Neural cell (in vitro differentiated cells): ENCODE data around the gene ZFY. TPM values are rescaled to one million over a fixed set of nuclear protein-coding genes. Genes with fewer than 3 reads are reported as not detected.

Source experiments
- H2AFZ ChIP-seq: fragments of 200-600, 300-800 bp; sonication (generic), shearing (Covaris generic); 2 replicates; pipeline ENCODE4 v1.6.0; 2014; ENCODE audit warnings: low read depth, mild to moderate bottlenecking, antibody characterized with exemption, low read length, moderate library complexity
- H3F3A ChIP-seq: fragments of 200-600 bp; shearing (Covaris generic); 2 replicates; pipeline ENCODE4 v1.6.1; 2016; ENCODE audit warnings: mild to moderate bottlenecking, moderate library complexity, mixed read lengths, antibody characterized with exemption, low read length; ENCODE audit not compliant: insufficient read depth, poor library complexity, severe bottlenecking
- H3K27ac ChIP-seq: fragments of 200-600, 300-800 bp; sonication (generic), shearing (Covaris generic); 2 replicates; pipeline ENCODE4 v1.5.1; 2014; ENCODE audit warnings: mild to moderate bottlenecking, low read length, moderate library complexity
- H3K27me3 ChIP-seq: fragments of 300-800, 200-600 bp; sonication (generic), shearing (Covaris generic); 2 replicates; pipeline ENCODE4 v1.6.0; 2014; ENCODE audit warnings: mild to moderate bottlenecking, low read depth, low read length, moderate library complexity; ENCODE audit not compliant: insufficient read depth
- H3K36me3 ChIP-seq: fragments of 300-800, 200-600 bp; sonication (generic), shearing (Covaris generic); 2 replicates; pipeline ENCODE4 v1.5.1; 2014; ENCODE audit warnings: mild to moderate bottlenecking, antibody characterized with exemption, low read length, moderate library complexity; ENCODE audit not compliant: insufficient read depth
- H3K4me2 ChIP-seq: fragments of 300-800, 200-600 bp; sonication (generic), shearing (Covaris generic); 2 replicates; pipeline ENCODE4 v1.6.0; 2014; ENCODE audit warnings: mild to moderate bottlenecking, low read length
- H3K4me3 ChIP-seq: fragments of 300-800, 200-600 bp; sonication (generic), shearing (Covaris generic); 2 replicates; pipeline ENCODE4 v1.5.1; 2014; ENCODE audit warnings: mild to moderate bottlenecking, low read length, moderate library complexity
- H3K79me2 ChIP-seq: fragments of 200-600 bp; shearing (Covaris generic); replicated peaks from 2 replicates; pipeline ENCODE4 v1.6.0; 2014; ENCODE audit warnings: mild to moderate bottlenecking, low read length, moderate library complexity; ENCODE audit not compliant: insufficient read depth
- H3K9ac ChIP-seq: fragments of 300-800, 200-600 bp; sonication (generic), shearing (Covaris generic); 2 replicates; pipeline ENCODE4 v1.6.1; 2016; ENCODE audit warnings: mild to moderate bottlenecking, low read length, mixed read lengths
- H3K9me2 ChIP-seq: fragments of 200-600 bp; shearing (Covaris generic); 2 replicates; pipeline ENCODE4 v1.6.1; 2016; ENCODE audit warnings: mild to moderate bottlenecking, low read length, mixed read lengths; ENCODE audit not compliant: insufficient read depth
- H3K9me3 ChIP-seq: fragments of 200-600, 300-800 bp; sonication (generic), shearing (Covaris generic); 2 replicates; pipeline ENCODE4 v1.6.1; 2016; ENCODE audit warnings: mild to moderate bottlenecking, mixed run types, low read length, moderate library complexity, mixed read lengths
- H4K20me1 ChIP-seq: fragments of 200-600 bp; shearing (Covaris generic); 2 replicates; pipeline ENCODE4 v1.6.1; 2016; ENCODE audit warnings: mild to moderate bottlenecking, mixed run types; ENCODE audit not compliant: insufficient read depth
- EP300 ChIP-seq: fragments of 450-650 bp; conservative IDR thresholded peaks from 2 replicates; pipeline ENCODE4 v1.6.1; 2014; ENCODE audit warnings: antibody characterized with exemption, mild to moderate bottlenecking, moderate library complexity; ENCODE audit not compliant: poor library complexity, severe bottlenecking
- EZH2 ChIP-seq: fragments of 200-600, 300-800 bp; shearing (Covaris generic), sonication (generic); IDR thresholded peaks from 2 replicates; pipeline ENCODE4 v1.6.1; 2014; ENCODE audit warnings: antibody characterized with exemption, low read length, borderline replicate concordance, mild to moderate bottlenecking; ENCODE audit not compliant: insufficient read depth, poor library complexity, severe bottlenecking
- MXI1 ChIP-seq: fragments of 450-650 bp; conservative IDR thresholded peaks from 2 replicates; pipeline ENCODE4 v1.6.1; 2014; ENCODE audit warnings: antibody characterized with exemption, mild to moderate bottlenecking; ENCODE audit not compliant: poor library complexity, severe bottlenecking
- POLR2AphosphoS5 ChIP-seq: IDR thresholded peaks from 2 replicates; pipeline ENCODE4 v1.6.1; 2012
- RAD21 ChIP-seq: fragments of 450-650 bp; conservative IDR thresholded peaks from 2 replicates; pipeline ENCODE4 v1.6.1; 2014; ENCODE audit warnings: antibody characterized with exemption, mild to moderate bottlenecking, moderate library complexity
- SMC3 ChIP-seq: fragments of 450-650 bp; conservative IDR thresholded peaks from 2 replicates; pipeline ENCODE4 v1.6.1; 2014; ENCODE audit warnings: antibody characterized with exemption, mild to moderate bottlenecking, moderate library complexity; ENCODE audit not compliant: poor library complexity
- TAF1 ChIP-seq: IDR thresholded peaks from 2 replicates; pipeline ENCODE4 v1.6.1; 2012; ENCODE audit warnings: low read depth
- polyA plus RNA-seq: library from polyadenylated mRNA; depleted of rRNA; stranded (reverse); fragments of >200 nt; gene quantifications from 2 replicates; pipeline ENCODE4 v1.2.3, GENCODE V29; 2014
- TF ChIP-seq, protein P1 (sequence below): IDR thresholded peaks from 2 replicates; pipeline ENCODE4 v1.6.1; 2012; ENCODE audit warnings: borderline replicate concordance
- TF ChIP-seq, protein P2 (sequence below): fragments of 450-650 bp; IDR thresholded peaks from 2 replicates; pipeline ENCODE4 v1.5.1; 2014; ENCODE audit warnings: antibody characterized with exemption, mild to moderate bottlenecking, moderate library complexity; ENCODE audit not compliant: poor library complexity, severe bottlenecking

ZFY gene
- polyA plus RNA-seq, 1 donor from 2014 or later = 15.5 TPM

DNA sequence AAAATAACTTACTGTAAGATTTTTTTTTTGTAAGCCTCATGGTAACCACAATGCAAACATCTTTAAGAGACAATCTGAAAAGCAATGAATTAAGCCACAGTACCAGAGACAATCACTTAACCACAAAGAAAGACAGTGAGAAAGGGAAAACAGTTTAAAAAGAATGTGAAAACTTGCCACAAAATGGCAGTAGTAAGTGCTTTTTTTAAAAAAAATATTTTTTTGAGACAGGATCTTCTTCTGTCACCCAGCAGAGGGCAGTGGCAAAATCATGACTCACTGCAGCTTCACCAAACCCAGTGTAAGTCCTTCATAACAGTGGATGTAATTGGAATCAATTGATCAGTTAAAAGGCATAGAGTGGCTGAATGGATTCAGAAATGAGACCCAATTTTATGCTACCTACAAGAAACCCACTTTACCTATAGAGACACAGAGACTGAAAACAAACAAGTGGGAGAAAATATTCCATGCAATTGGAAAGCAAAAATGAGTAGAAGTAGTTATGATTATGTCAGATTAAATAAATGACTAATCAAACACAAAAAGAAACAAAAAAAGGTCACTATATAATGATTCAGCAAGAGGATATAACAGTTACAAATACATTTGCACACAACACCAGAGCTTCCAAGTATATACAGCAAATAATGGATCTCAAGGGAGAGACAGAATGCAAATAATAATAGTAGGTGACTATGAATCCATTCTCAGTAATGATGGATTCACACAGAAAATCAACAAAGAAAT is 21.9 kb upstream of the ZFY start:
- Histone ChIP-seq H3K4me2 (no peak overlapping the region), H3K27me3 (no peaks in the 10 kb centered on the region), H3K9me3 (no peaks in the 10 kb centered on the region), H3K27ac (no peak overlapping the region), H3K79me2 (no peaks in the 10 kb centered on the region), H3K9ac (no peak overlapping the region), H3K9me2 (no peaks in the 10 kb centered on the region), H4K20me1 (no peaks in the 10 kb centered on the region), H3K36me3 (no peaks in the 10 kb centered on the region), H3K4me3 (no peak overlapping the region), H3F3A (no peaks in the 10 kb centered on the region), H2AFZ (no peak overlapping the region)
- TF ChIP-seq, protein P1, sequence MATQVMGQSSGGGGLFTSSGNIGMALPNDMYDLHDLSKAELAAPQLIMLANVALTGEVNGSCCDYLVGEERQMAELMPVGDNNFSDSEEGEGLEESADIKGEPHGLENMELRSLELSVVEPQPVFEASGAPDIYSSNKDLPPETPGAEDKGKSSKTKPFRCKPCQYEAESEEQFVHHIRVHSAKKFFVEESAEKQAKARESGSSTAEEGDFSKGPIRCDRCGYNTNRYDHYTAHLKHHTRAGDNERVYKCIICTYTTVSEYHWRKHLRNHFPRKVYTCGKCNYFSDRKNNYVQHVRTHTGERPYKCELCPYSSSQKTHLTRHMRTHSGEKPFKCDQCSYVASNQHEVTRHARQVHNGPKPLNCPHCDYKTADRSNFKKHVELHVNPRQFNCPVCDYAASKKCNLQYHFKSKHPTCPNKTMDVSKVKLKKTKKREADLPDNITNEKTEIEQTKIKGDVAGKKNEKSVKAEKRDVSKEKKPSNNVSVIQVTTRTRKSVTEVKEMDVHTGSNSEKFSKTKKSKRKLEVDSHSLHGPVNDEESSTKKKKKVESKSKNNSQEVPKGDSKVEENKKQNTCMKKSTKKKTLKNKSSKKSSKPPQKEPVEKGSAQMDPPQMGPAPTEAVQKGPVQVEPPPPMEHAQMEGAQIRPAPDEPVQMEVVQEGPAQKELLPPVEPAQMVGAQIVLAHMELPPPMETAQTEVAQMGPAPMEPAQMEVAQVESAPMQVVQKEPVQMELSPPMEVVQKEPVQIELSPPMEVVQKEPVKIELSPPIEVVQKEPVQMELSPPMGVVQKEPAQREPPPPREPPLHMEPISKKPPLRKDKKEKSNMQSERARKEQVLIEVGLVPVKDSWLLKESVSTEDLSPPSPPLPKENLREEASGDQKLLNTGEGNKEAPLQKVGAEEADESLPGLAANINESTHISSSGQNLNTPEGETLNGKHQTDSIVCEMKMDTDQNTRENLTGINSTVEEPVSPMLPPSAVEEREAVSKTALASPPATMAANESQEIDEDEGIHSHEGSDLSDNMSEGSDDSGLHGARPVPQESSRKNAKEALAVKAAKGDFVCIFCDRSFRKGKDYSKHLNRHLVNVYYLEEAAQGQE = no peak
- no peak for TF ChIP-seq TAF1
- TF ChIP-seq EP300 = no peak
- no peak for TF ChIP-seq MXI1
- no peak for TF ChIP-seq RAD21
- TF ChIP-seq SMC3 = no peak
- TF ChIP-seq, protein P2, sequence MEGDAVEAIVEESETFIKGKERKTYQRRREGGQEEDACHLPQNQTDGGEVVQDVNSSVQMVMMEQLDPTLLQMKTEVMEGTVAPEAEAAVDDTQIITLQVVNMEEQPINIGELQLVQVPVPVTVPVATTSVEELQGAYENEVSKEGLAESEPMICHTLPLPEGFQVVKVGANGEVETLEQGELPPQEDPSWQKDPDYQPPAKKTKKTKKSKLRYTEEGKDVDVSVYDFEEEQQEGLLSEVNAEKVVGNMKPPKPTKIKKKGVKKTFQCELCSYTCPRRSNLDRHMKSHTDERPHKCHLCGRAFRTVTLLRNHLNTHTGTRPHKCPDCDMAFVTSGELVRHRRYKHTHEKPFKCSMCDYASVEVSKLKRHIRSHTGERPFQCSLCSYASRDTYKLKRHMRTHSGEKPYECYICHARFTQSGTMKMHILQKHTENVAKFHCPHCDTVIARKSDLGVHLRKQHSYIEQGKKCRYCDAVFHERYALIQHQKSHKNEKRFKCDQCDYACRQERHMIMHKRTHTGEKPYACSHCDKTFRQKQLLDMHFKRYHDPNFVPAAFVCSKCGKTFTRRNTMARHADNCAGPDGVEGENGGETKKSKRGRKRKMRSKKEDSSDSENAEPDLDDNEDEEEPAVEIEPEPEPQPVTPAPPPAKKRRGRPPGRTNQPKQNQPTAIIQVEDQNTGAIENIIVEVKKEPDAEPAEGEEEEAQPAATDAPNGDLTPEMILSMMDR = no peak
- no peak for TF ChIP-seq POLR2AphosphoS5
- no peak for TF ChIP-seq EZH2

DNA sequence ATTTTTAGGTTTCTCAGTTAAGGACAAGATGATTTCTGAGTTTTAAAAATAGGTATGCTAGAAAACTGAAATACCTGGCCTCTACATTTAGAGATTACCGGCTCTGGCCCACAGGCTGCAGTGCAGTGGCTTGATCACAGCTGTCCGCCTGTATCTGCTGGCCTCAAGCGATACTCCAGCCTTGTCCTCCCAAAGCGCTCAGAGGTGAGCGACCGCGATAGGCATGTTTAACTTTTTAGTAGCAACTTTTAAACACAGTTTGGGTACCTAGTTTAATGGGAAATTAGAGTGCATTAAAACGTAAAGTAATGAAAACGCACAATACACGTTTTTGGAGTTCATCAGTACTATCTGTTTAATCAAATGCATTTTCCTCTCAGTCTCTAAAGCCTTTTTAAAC is 1.1 kb upstream of the ZFY start:
- Histone ChIP-seq H3K27me3 (no peaks in the 10 kb centered on the region), H3K9me2 (no peaks in the 10 kb centered on the region), H2AFZ (peak overlapping the region; percentile 56), H3K4me2 (peak overlapping the region; percentile 51), H3F3A (no peaks in the 10 kb centered on the region), H3K9ac (peak overlapping the region; percentile 95), H4K20me1 (no peaks in the 10 kb centered on the region), H3K9me3 (no peaks in the 10 kb centered on the region), H3K27ac (peak overlapping the region; percentile 96), H3K36me3 (no peaks in the 10 kb centered on the region), H3K4me3 (peak overlapping the region; percentile 74), H3K79me2 (peaks cover 24% of the 10 kb centered on the region)
- TF ChIP-seq, protein P2 = no peak
- TF ChIP-seq MXI1 = no peak
